A673 (cell line): ENCODE measurements around the gene RXRB. TPM values are rescaled to one million over a fixed set of nuclear protein-coding genes. Genes with fewer than 3 reads are reported as not detected.

Experiments
- BruUV-seq: library from RNA; stranded (reverse); fragments of 400-500 nt; replicated peaks from 2 replicates; lab custom pipeline; 2021; lab: Mats Ljungman, UMichigan
- CTCF ChIA-PET: fragments of 300-600 bp; sonication (Branson Sonifier 250); formaldehyde crosslinking; loops from one replicate; lab custom pipeline; 2022; ENCODE audit warnings: antibody characterized with exemption; lab: Charles Lee
- POLR2A ChIA-PET: fragments of 300-600 bp; sonication (Branson Sonifier 250); formaldehyde crosslinking; loops from one replicate; lab custom pipeline; 2022; ENCODE audit warnings: antibody characterized with exemption; ENCODE audit not compliant: low non-redundant PET; lab: Charles Lee
- DNase-seq: peaks from one replicate; pipeline ENCODE4 v3.0.0-alpha.2; 2015; ENCODE audit warnings: low spot score
- H3K27ac ChIP-seq: fragments of 200-600 bp; sonication (generic); 2 replicates; pipeline ENCODE4 v1.5.1; 2016; ENCODE audit warnings: mixed run types, low read depth, mild to moderate bottlenecking, mixed read lengths, antibody characterized with exemption, low read length; ENCODE audit not compliant: poor library complexity, severe bottlenecking
- H3K27me3 ChIP-seq: fragments of 200-600 bp; sonication (generic); replicated peaks from 2 replicates; pipeline ENCODE4 v1.6.1; 2017; ENCODE audit warnings: mixed run types, low read depth, mild to moderate bottlenecking, mixed read lengths, antibody characterized with exemption, low read length; ENCODE audit not compliant: insufficient read depth, poor library complexity
- H3K36me3 ChIP-seq: fragments of 200-600 bp; sonication (generic); 2 replicates; pipeline ENCODE4 v1.6.1; 2016; ENCODE audit warnings: mixed run types, mild to moderate bottlenecking, mixed read lengths, antibody characterized with exemption, low read length; ENCODE audit not compliant: insufficient read depth, poor library complexity, severe bottlenecking
- H3K4me1 ChIP-seq: fragments of 200-600 bp; sonication (generic); 2 replicates; pipeline ENCODE4 v1.6.1; 2017; ENCODE audit warnings: mixed run types, mild to moderate bottlenecking, mixed read lengths, antibody characterized with exemption, low read length; ENCODE audit not compliant: insufficient read depth, poor library complexity, severe bottlenecking
- H3K4me3 ChIP-seq: fragments of 200-600 bp; sonication (generic); 2 replicates; pipeline ENCODE4 v1.5.1; 2016; ENCODE audit warnings: low read depth, mixed run types, mild to moderate bottlenecking, mixed read lengths, low read length; ENCODE audit not compliant: poor library complexity, severe bottlenecking
- H3K9me3 ChIP-seq: fragments of 200-600 bp; sonication (generic); 2 replicates; pipeline ENCODE4 v1.6.1; 2016; ENCODE audit warnings: mixed run types, low read depth, mild to moderate bottlenecking, mixed read lengths, antibody characterized with exemption, low read length; ENCODE audit not compliant: poor library complexity, severe bottlenecking
- EZH2 ChIP-seq: fragments of 200-600 bp; sonication (generic); IDR thresholded peaks from 2 replicates; pipeline ENCODE4 v1.6.1; 2017; ENCODE audit warnings: borderline replicate concordance, low read depth, mild to moderate bottlenecking, mixed read lengths, antibody characterized with exemption, low read length; ENCODE audit not compliant: poor library complexity, severe bottlenecking
- intact Hi-C: fragments of 100-400 bp; cut with micrococcal nuclease; formaldehyde crosslinking; loops from one replicate; pipeline ENCODE4 v1.10.0; 2022; ENCODE audit not compliant: unreplicated experiment
- total RNA-seq: library from RNA; stranded (reverse); gene quantifications from 2 replicates; pipeline ENCODE4 v1.2.3, GENCODE V29; 2021
- TF ChIP-seq, protein P1 (sequence below): fragments of 300-800, 200-600 bp; sonication (generic); conservative IDR thresholded peaks from 2 replicates; pipeline ENCODE4 v1.5.1; 2017; ENCODE audit warnings: low read depth, mild to moderate bottlenecking, antibody characterized with exemption, low read length, moderate library complexity, mixed read lengths

The RXRB gene
- total RNA-seq, 1 experiment from 2014 or later: 43.6 TPM

GRCh38 chr6:33178755-33179475 is 21.6 kb downstream of the RXRB start:
- BruUV-seq: no TSS peak
- no peak for TF ChIP-seq EZH2
- TF ChIP-seq, protein P1, sequence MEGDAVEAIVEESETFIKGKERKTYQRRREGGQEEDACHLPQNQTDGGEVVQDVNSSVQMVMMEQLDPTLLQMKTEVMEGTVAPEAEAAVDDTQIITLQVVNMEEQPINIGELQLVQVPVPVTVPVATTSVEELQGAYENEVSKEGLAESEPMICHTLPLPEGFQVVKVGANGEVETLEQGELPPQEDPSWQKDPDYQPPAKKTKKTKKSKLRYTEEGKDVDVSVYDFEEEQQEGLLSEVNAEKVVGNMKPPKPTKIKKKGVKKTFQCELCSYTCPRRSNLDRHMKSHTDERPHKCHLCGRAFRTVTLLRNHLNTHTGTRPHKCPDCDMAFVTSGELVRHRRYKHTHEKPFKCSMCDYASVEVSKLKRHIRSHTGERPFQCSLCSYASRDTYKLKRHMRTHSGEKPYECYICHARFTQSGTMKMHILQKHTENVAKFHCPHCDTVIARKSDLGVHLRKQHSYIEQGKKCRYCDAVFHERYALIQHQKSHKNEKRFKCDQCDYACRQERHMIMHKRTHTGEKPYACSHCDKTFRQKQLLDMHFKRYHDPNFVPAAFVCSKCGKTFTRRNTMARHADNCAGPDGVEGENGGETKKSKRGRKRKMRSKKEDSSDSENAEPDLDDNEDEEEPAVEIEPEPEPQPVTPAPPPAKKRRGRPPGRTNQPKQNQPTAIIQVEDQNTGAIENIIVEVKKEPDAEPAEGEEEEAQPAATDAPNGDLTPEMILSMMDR: no peak
- Histone ChIP-seq H3K4me1 (peaks cover 9% of the 10 kb centered on the region), H3K27me3 (no peaks in the 10 kb centered on the region), H3K36me3 (no peaks in the 10 kb centered on the region), H3K27ac (no peak overlapping the region), H3K4me3 (no peak overlapping the region), H3K9me3 (no peaks in the 10 kb centered on the region)
- no peak for DNase-seq
- ChIA-PET POLR2A (no interaction called here), CTCF (no interaction called here)
- intact Hi-C loops: no loop called here

DNA sequence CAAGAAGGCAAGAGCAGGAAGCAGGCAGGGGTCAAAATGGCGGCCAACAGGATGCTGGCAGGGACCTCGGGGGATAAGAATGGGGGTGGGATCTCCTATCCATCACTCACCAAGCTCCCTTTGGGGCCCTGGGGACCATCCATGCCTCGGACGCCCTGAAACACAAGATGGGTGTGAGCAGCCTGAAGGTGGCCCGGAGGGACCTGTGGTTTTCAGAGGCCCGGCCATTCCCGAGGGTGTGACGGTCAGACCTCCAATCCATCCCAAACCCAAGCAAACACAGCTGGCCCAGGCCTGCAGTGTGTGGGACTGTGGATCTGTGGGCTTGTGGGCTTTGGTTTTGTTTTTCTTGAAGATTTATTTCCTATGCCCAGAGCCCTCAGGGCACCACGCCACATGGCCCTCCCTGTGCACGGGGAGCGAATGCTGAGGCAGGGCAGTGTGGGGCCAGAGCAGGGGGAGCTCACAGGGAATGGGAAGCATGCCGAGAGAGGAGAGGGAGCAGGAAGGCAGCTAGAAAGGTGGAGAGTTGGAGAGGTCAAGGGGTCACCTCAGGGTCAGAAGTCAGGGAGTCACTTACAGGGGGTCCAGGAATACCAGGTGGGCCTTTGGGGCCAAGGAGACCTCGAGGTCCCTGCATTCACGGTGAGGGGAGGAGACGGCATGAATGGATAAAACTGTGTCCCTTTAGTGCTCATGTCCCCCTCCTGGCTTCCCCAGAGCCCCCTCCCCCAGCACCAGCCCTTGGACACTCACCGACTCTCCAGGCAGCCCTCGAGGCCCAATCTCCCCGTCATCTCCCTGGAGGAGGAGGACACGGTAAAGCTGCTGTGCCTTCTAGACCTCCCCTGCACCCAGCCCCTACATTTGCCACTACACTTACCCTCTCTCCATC is 22.7 kb downstream of the RXRB start:
- no peak overlapping the region for H3K27ac ChIP-seq
- DNase-seq: no peak
- ChIA-PET CTCF (no interaction called here), POLR2A (no interaction called here)
- H3K9me3 ChIP-seq: no peaks in the 10 kb centered on the region
- intact Hi-C loops: no loop called here
- no TSS peak for BruUV-seq
- no peak overlapping the region for H3K4me3 ChIP-seq
- no peaks in the 10 kb centered on the region for H3K4me1 ChIP-seq
- TF ChIP-seq EZH2: no peak
- TF ChIP-seq, protein P1: no peak
- no peaks in the 10 kb centered on the region for H3K27me3 ChIP-seq
- H3K36me3 ChIP-seq: no peaks in the 10 kb centered on the region

- TF ChIP-seq, protein P1: no peak
- no peak for TF ChIP-seq EZH2
- no TSS peak for BruUV-seq
- no peak overlapping the region for H3K27ac ChIP-seq
- CTCF ChIA-PET: no interaction called here
- intact Hi-C loops: no loop called here
- H3K4me3 ChIP-seq: no peak overlapping the region
- no peaks in the 10 kb centered on the region for H3K4me1 ChIP-seq
- DNase-seq: no peak
- POLR2A ChIA-PET: no interaction called here
- no peaks in the 10 kb centered on the region for H3K36me3 ChIP-seq
- H3K9me3 ChIP-seq: no peaks in the 10 kb centered on the region
- no peaks in the 10 kb centered on the region for H3K27me3 ChIP-seq
Measured at GRCh38 chr6:33176906-33177305, 23.6 kb downstream of the RXRB start.
